ENCODE measurements around the gene HOOK2. TPM values are rescaled to one million over a fixed set of nuclear protein-coding genes. Genes with fewer than 3 reads are reported as not detected.

HOOK2 gene
- total and polyA plus RNA-seq, 9 of the 15 experiments (the other 6 are each of a cell fraction or from before 2014, with no cell fraction given): 1.3 to 17.2 (median 9.9) TPM

- TF ChIP-seq MLLT1 (IDR thresholded peaks at IDR 0.05) (no peak), MECOM (CRISPR knock-in tag; IDR thresholded peaks at IDR 0.05) (0 out of 2 replicates have a peak, but pooled peaks have one; percentile 25), KDM1A (IDR thresholded peaks at IDR 0.05) (peak in 1 of 2 experiments; percentile 58; a peak in 2 of 4 replicates), FOXK2 (conservative IDR thresholded peaks at IDR 0.05 in 1 of 2, IDR thresholded peaks at IDR 0.05 in 1 of 2; ENCODE audit: low read depth in 2 of 2) (0 out of 4 replicates have a peak, but pooled peaks of 1 of the 2 experiments have one; percentile 35), LARP7 (IDR thresholded peaks at IDR 0.05) (peak; percentile 55; the same call in 1 of the 2 replicates), ZNF717 (CRISPR knock-in tag; IDR thresholded peaks at IDR 0.05) (0 out of 2 replicates have a peak, but pooled peaks have one; percentile 54), SNRNP70 (optimal IDR thresholded peaks at IDR 0.05; ENCODE audit: low read depth, low read length) (no peak)
Observed at GRCh38 chr19:12782174-12782423, 6.7 kb upstream of the HOOK2 start (continued).

GRCh38 chr19:12779162-12779993 is 4.0 kb upstream of the HOOK2 start:
- ATAC-seq (peak; percentile 43), DNase-seq (ENCODE audit: extremely low read depth in 1 of 4, low spot score in 3 of 4) (peak in 3 of 4 experiments; percentile 41 to 79 (median 58)), FAIRE-seq (peak; percentile 84)
- H2AFZ ChIP-seq (ENCODE audit: low read depth, low read length): peak overlapping the region; percentile 83
- H3K9me1 ChIP-seq (ENCODE audit: control insufficient read depth, insufficient read depth, low read length): no peaks in the 10 kb centered on the region
- POLR2A ChIA-PET: interaction anchor here (1.0 to 4.1 kb wide), 4 partner anchors 9 to 59 kb away, joined by 3 to 44 read pairs (median 14); partner anchors contain the start of gene JUNB
- peaks cover 41 to 76% of the 10 kb centered on the region in 2 experiments for H3K4me1 ChIP-seq (replicated peaks in 1 of 2; ENCODE audit: control insufficient read depth in 2 of 2, insufficient read depth in 2 of 2, low read length in 2 of 2)
- peak overlapping the region; percentile 37 for H3K4me3 ChIP-seq
- H3K27ac ChIP-seq (ENCODE audit: extremely low read depth, low read depth, low read length): peak overlapping the region; percentile 68
- 49% methylated on average over 15 of the region's 15 CpGs for WGBS (ENCODE audit: insufficient coverage, low coverage, missing lambda C conversion rate)
- no TSS peak for BruUV-seq (replicated peaks)
- H3K9ac ChIP-seq (ENCODE audit: insufficient read depth in 1 of 2, low read depth in 2 of 2, low read length in 2 of 2): peak overlapping the region; percentile 59 to 89
- H3K79me2 ChIP-seq (ENCODE audit: control insufficient read depth, insufficient read depth, low read length): peaks cover 6% of the 10 kb centered on the region; the same call in 1 of the 3 replicates
- in situ Hi-C loops (cut with MboI): no loop called here
- H3K27me3 ChIP-seq (ENCODE audit: control insufficient read depth in 2 of 2, insufficient read depth in 2 of 2, low read length in 2 of 2): no peaks in the 10 kb centered on the region
- CTCF ChIA-PET (ENCODE audit: low intra/inter-chr PET ratio): no interaction called here
- no peaks in the 10 kb centered on the region for H3K9me3 ChIP-seq (replicated peaks; ENCODE audit: control insufficient read depth, insufficient read depth, low read depth, low read length)
- no peaks in the 10 kb centered on the region for H4K20me1 ChIP-seq (replicated peaks; ENCODE audit: control insufficient read depth, insufficient read depth, low read length)
- H3K36me3 ChIP-seq (ENCODE audit: control insufficient read depth, insufficient read depth, low read length): no peaks in the 10 kb centered on the region
- intact Hi-C loops (cut with micrococcal nuclease): loop anchor here (5.0 kb wide), 1 partner anchor 63 kb away; no protein-coding TSS in a partner anchor
- H3K4me2 ChIP-seq (ENCODE audit: insufficient read depth, low read length): peak overlapping the region; percentile 85
- no peak for TF ChIP-seq ZNF280B (CRISPR knock-in tag; IDR thresholded peaks at IDR 0.05)
- no peak for TF ChIP-seq GABPB2 (CRISPR knock-in tag; conservative IDR thresholded peaks at IDR 0.05)
- TF ChIP-seq ZNF717 (CRISPR knock-in tag; IDR thresholded peaks at IDR 0.05): no peak
- TF ChIP-seq CHCHD3 (CRISPR knock-in tag; IDR thresholded peaks at IDR 0.05): no peak
- 0 out of 2 replicates have a peak, but pooled peaks have one; percentile 17 for TF ChIP-seq ZBTB9 (CRISPR knock-in tag; IDR thresholded peaks at IDR 0.05)
- no peak for TF ChIP-seq CEBPZ (IDR thresholded peaks at IDR 0.05; ENCODE audit: borderline replicate concordance, low read depth, low read length)
